H1 (cell line): ENCODE data around the gene DIP2C. TPM values are rescaled to one million over a fixed set of nuclear protein-coding genes. Genes with fewer than 3 reads are reported as not detected.

Source experiments
- CTCF ChIA-PET: fragments of 300-600 bp; sonication (Branson Sonifier 250); formaldehyde crosslinking; loops from one replicate; lab custom pipeline; 2021; ENCODE audit not compliant: partially characterized antibody; lab: Charles Lee
- POLR2A ChIA-PET: fragments of 300-600 bp; sonication (Branson Sonifier 250); formaldehyde crosslinking; loops from one replicate; lab custom pipeline; 2021; ENCODE audit warnings: inconsistent platforms; ENCODE audit not compliant: partially characterized antibody; lab: Charles Lee
- DNase-seq, 2 experiments: peaks; one replicate each; pipeline versions ENCODE4 v3.0.0 to v3.0.0-alpha.2; 2010 to 2022; ENCODE audit warnings: low spot score in 2 of 2, low read depth in 1 of 2, mixed read lengths in 1 of 2
- FAIRE-seq: peaks from 2 replicates; lab custom pipeline; 2011; peaks lifted over from hg19 to GRCh38; lab: Jason Lieb, UNC
- H2AFZ ChIP-seq: 2 replicates; pipeline ENCODE4 v1.8.1; 2012; ENCODE audit warnings: low read length, inconsistent platforms
- H2AK5ac ChIP-seq: 2 replicates; pipeline ENCODE4 v1.6.1; 2013; ENCODE audit warnings: low read depth, low read length
- H2BK120ac ChIP-seq: replicated peaks from 2 replicates; pipeline ENCODE3; 2013; ENCODE audit warnings: low read depth, low read length, inconsistent platforms
- H2BK12ac ChIP-seq: 2 replicates; pipeline ENCODE4 v1.6.1; 2013; ENCODE audit warnings: low read depth, low read length
- H2BK15ac ChIP-seq: 2 replicates; pipeline ENCODE4 v1.6.1; 2013; ENCODE audit warnings: low read length
- H2BK20ac ChIP-seq: 2 replicates; pipeline ENCODE4 v1.6.1; 2013; ENCODE audit warnings: low read length
- H2BK5ac ChIP-seq: 2 replicates; pipeline ENCODE4 v1.6.1; 2013; ENCODE audit warnings: low read depth, low read length
- H3K14ac ChIP-seq: 2 replicates; pipeline ENCODE4 v1.6.1; 2013; ENCODE audit warnings: inconsistent platforms; ENCODE audit not compliant: insufficient read length
- H3K18ac ChIP-seq: 2 replicates; pipeline ENCODE4 v1.6.1; 2013; ENCODE audit warnings: low read length; ENCODE audit errors: extremely low read depth
- H3K23ac ChIP-seq: 2 replicates; pipeline ENCODE4 v1.6.1; 2013; ENCODE audit warnings: inconsistent platforms; ENCODE audit not compliant: insufficient read length
- H3K23me2 ChIP-seq: 2 replicates; pipeline ENCODE4 v1.6.1; 2013; ENCODE audit warnings: low read depth, low read length
- H3K27ac ChIP-seq: 2 replicates; pipeline ENCODE4 v1.6.1; 2011; ENCODE audit warnings: low read depth, low read length, inconsistent platforms
- H3K27me3 ChIP-seq, 4 experiments: replicated peaks in 1 of 4; 1 replicate in 1 of 4; 2 replicates in 3 of 4; pipeline versions ENCODE4 v1.6.1 to v1.8.1; 2011 to 2013; ENCODE audit warnings: low read length in 3 of 4, mild to moderate bottlenecking in 3 of 4, inconsistent platforms in 2 of 4, mixed read lengths in 2 of 4, moderate library complexity in 1 of 4; ENCODE audit not compliant: control insufficient read depth in 3 of 4, insufficient read depth in 3 of 4; ENCODE audit errors: extremely low read depth in 1 of 4
- H3K36me3 ChIP-seq, 4 experiments: 2 replicates each; pipeline versions ENCODE4 v1.6.1 to v1.8.1; 2011 to 2013; ENCODE audit warnings: mild to moderate bottlenecking in 4 of 4, low read length in 3 of 4, moderate library complexity in 2 of 4, control low read depth in 1 of 4, inconsistent platforms in 1 of 4; ENCODE audit not compliant: insufficient read depth in 4 of 4, control insufficient read depth in 2 of 4
- H3K4ac ChIP-seq: replicated peaks from 2 replicates; pipeline ENCODE3; 2013; ENCODE audit warnings: low read length, low read depth, mixed read lengths, inconsistent platforms; ENCODE audit not compliant: insufficient read length
- H3K4me1 ChIP-seq, 4 experiments: replicated peaks in 1 of 4; 1 replicate in 1 of 4; 2 replicates in 3 of 4; pipeline versions ENCODE4 v1.6.1 to v1.8.1; 2011 to 2013; ENCODE audit warnings: low read length in 3 of 4, inconsistent platforms in 2 of 4, mixed read lengths in 1 of 4; ENCODE audit not compliant: insufficient read depth in 4 of 4, control insufficient read depth in 3 of 4
- H3K4me2 ChIP-seq, 2 experiments: 2 replicates each; pipeline versions ENCODE4 v1.6.1 to v1.8.1; 2011 to 2013; ENCODE audit warnings: low read depth in 2 of 2, low read length in 2 of 2, control low read depth in 1 of 2, inconsistent platforms in 1 of 2, mild to moderate bottlenecking in 1 of 2; ENCODE audit not compliant: insufficient read depth in 1 of 2
- H3K4me3 ChIP-seq, 4 experiments: fragments of 200-600, 300-600 bp in 1 of 4; sonication (generic), shearing (Covaris generic), sonication (Bioruptor Twin) in 1 of 4; 2 replicates each; pipeline versions ENCODE4 v1.5.1 to v1.8.1; 2011 to 2016; ENCODE audit warnings: low read length in 4 of 4, low read depth in 3 of 4, control low read depth in 2 of 4, inconsistent platforms in 2 of 4, mild to moderate bottlenecking in 2 of 4, mixed read lengths in 1 of 4, moderate library complexity in 1 of 4; ENCODE audit not compliant: insufficient read depth in 2 of 4; ENCODE audit errors: extremely low read depth in 1 of 4
- H3K56ac ChIP-seq: replicated peaks from 2 replicates; pipeline ENCODE3; 2013; ENCODE audit warnings: low read depth, mild to moderate bottlenecking, mixed read lengths, low read length, inconsistent platforms; ENCODE audit not compliant: insufficient read length
- H3K79me1 ChIP-seq: 2 replicates; pipeline ENCODE4 v1.6.1; 2013; ENCODE audit warnings: low read depth, low read length, control low read depth
- H3K79me2 ChIP-seq, 2 experiments: 2 replicates each; pipeline versions ENCODE4 v1.6.1 to v1.8.1; 2012 to 2013; ENCODE audit warnings: low read length in 2 of 2, mild to moderate bottlenecking in 2 of 2, inconsistent platforms in 1 of 2; ENCODE audit not compliant: insufficient read depth in 2 of 2, control insufficient read depth in 1 of 2
- H3K9ac ChIP-seq, 4 experiments: replicated peaks in 1 of 4; 1 replicate in 1 of 4; 2 replicates in 3 of 4; pipeline versions ENCODE4 v1.6.1 to v1.8.1; 2011 to 2013; ENCODE audit warnings: low read depth in 3 of 4, low read length in 3 of 4, control low read depth in 2 of 4, mild to moderate bottlenecking in 2 of 4, moderate library complexity in 2 of 4, inconsistent platforms in 1 of 4; ENCODE audit errors: extremely low read depth in 1 of 4
- H3K9me3 ChIP-seq, 2 experiments: 2 replicates each; pipeline versions ENCODE4 v1.6.1 to v1.8.1; 2012 to 2013; ENCODE audit warnings: mild to moderate bottlenecking in 2 of 2, moderate library complexity in 2 of 2, control low read depth in 1 of 2, inconsistent platforms in 1 of 2, low read depth in 1 of 2, low read length in 1 of 2, mixed read lengths in 1 of 2; ENCODE audit not compliant: insufficient read depth in 2 of 2
- H4K20me1 ChIP-seq, 2 experiments: replicated peaks in 1 of 2; 2 replicates each; pipeline versions ENCODE3 to v1.8.1; 2011 to 2013; ENCODE audit warnings: inconsistent platforms in 2 of 2, low read length in 2 of 2, mild to moderate bottlenecking in 1 of 2; ENCODE audit not compliant: insufficient read depth in 2 of 2, control insufficient read depth in 1 of 2
- H4K5ac ChIP-seq: 2 replicates; pipeline ENCODE4 v1.6.1; 2013; ENCODE audit warnings: low read length, low read depth, mixed read lengths, inconsistent platforms; ENCODE audit not compliant: insufficient read length
- H4K8ac ChIP-seq: 2 replicates; pipeline ENCODE4 v1.8.0; 2013; ENCODE audit warnings: mild to moderate bottlenecking, moderate library complexity, low read length, inconsistent platforms; ENCODE audit not compliant: insufficient read depth; ENCODE audit errors: extremely low read depth
- H4K91ac ChIP-seq: replicated peaks from 2 replicates; pipeline ENCODE3; 2013; ENCODE audit warnings: low read length, mixed read lengths, inconsistent platforms; ENCODE audit not compliant: insufficient read length
- ATF2 ChIP-seq: IDR thresholded peaks from 2 replicates; pipeline ENCODE4 v1.6.1; 2012; ENCODE audit warnings: low read length, inconsistent platforms
- EZH2 ChIP-seq: fragments of 200-600 bp; sonication (generic); IDR thresholded peaks from 2 replicates; pipeline ENCODE4 v1.7.1; 2012; ENCODE audit warnings: low read depth, mild to moderate bottlenecking, moderate library complexity, low read length, inconsistent platforms; ENCODE audit not compliant: severe bottlenecking
- MAFK ChIP-seq: IDR thresholded peaks from 2 replicates; pipeline ENCODE4 v1.6.1; 2012; ENCODE audit warnings: low read depth, mild to moderate bottlenecking, improper control_type of control experiment, low read length
- POLR2AphosphoS5 ChIP-seq: IDR thresholded peaks from 2 replicates; pipeline ENCODE4 v1.6.1; 2011; ENCODE audit warnings: low read depth, low read length
- RFX5 ChIP-seq: IDR thresholded peaks from 2 replicates; pipeline ENCODE4 v1.6.1; 2011; ENCODE audit warnings: low read depth, low read length, improper control_type of control experiment, borderline replicate concordance
- SRF ChIP-seq: IDR thresholded peaks from 2 replicates; pipeline ENCODE4 v1.6.1; 2011; ENCODE audit warnings: mild to moderate bottlenecking, low read depth, low read length, moderate library complexity
- SUZ12 ChIP-seq: fragments of 200-600 bp; sonication (generic); IDR thresholded peaks from 2 replicates; pipeline ENCODE4 v1.6.1; 2012; ENCODE audit warnings: mild to moderate bottlenecking, inconsistent platforms, low read length, moderate library complexity, mixed read lengths
- ZNF274 ChIP-seq: IDR thresholded peaks from 2 replicates; pipeline ENCODE4 v1.7.0; 2012; ENCODE audit warnings: low read length, borderline replicate concordance; ENCODE audit errors: extremely low read depth
- WGBS, 2 experiments: shearing (Covaris generic) in 1 of 2; methylation state at CpG; one replicate each; pipeline versions ENCODE4 v1.1.6 to v1.1.7; 2013 to 2015; ENCODE audit warnings: low lambda C conversion rate in 2 of 2, mixed read lengths in 2 of 2, inconsistent platforms in 1 of 2, low coverage in 1 of 2, missing lambda C conversion rate in 1 of 2; ENCODE audit not compliant: insufficient replicate concordance in 2 of 2, insufficient coverage in 1 of 2, insufficient read length in 1 of 2; ENCODE audit errors: extremely low coverage in 1 of 2, missing lambda C conversion rate in 1 of 2; 5-methylcytosine and 5-hydroxymethylcytosine counted together
- polyA plus RNA-seq, 7 experiments: library from polyadenylated mRNA; depleted of rRNA in 3 of 7; stranded (reverse) in 5 of 7; unstranded in 2 of 7; fragments of >200 nt in 5 of 7; fragments of 200-250 nt in 2 of 7; gene quantifications; 1 replicate in 5 of 7; 2 replicates in 1 of 7; 4 replicates in 1 of 7; pipeline versions ENCODE4 v1.2.1 to v1.2.3, GENCODE V29; 2011 to 2013; ENCODE audit warnings: missing spikeins in 2 of 7, mixed read lengths in 2 of 7
- total RNA-seq: library from RNA; stranded (reverse); fragmentation: NEBNext Ultra II Directional; extraction: Animal tissue kit (Norgen Biotek cat#: 25700); gene quantifications from 2 replicates; pipeline ENCODE4 v1.2.1, GENCODE V29; 2021

Gene DIP2C
- total and polyA plus RNA-seq, 2 of the 8 experiments (the other 6 are each of a cell fraction or from before 2014, with no cell fraction given), result 3.8 to 9.3 TPM

GRCh38 chr10:285216-285615 lies 404.3 kb downstream of the DIP2C start:
- Histone ChIP-seq H3K23me2 (no peaks in the 10 kb centered on the region), H4K91ac (no peak overlapping the region), H3K4me3 (no peak overlapping the region), H3K27me3 (no peaks in the 10 kb centered on the region), H3K79me1 (no peaks in the 10 kb centered on the region), H3K9me3 (no peaks in the 10 kb centered on the region), H3K4ac (no peak overlapping the region), H2BK15ac (no peak overlapping the region), H3K4me2 (no peak overlapping the region), H2AFZ (no peak overlapping the region), H3K18ac (no peak overlapping the region), H4K5ac (no peak overlapping the region), H3K9ac (no peak overlapping the region), H3K23ac (no peak overlapping the region), H2BK12ac (no peak overlapping the region), H3K4me1 (peaks cover 0 to 2% (median 0%) of the 10 kb centered on the region in 4 experiments; a peak in 1 of 7 replicates), H2BK120ac (no peak overlapping the region), H2AK5ac (no peak overlapping the region), H2BK5ac (no peak overlapping the region), H3K36me3 (no peaks in the 10 kb centered on the region), H3K27ac (no peak overlapping the region), H4K8ac (no peak overlapping the region), H3K14ac (no peak overlapping the region), H4K20me1 (no peaks in the 10 kb centered on the region), H2BK20ac (no peak overlapping the region), H3K56ac (no peak overlapping the region), H3K79me2 (no peaks in the 10 kb centered on the region)
- ChIA-PET POLR2A (no interaction called here), CTCF (interaction anchor here (1.3 to 2.6 kb wide), 2 partner anchors 15 to 55 kb away, joined by 4 to 10 read pairs; no protein-coding TSS in a partner anchor)
- FAIRE-seq (no peak), DNase-seq (no peak)
- WGBS, 2 experiments, result 89% methylated on average over 15 of the region's 15 CpGs; no CpG with 5 or more reads in 1 of the 2 experiments
- TF ChIP-seq ZNF274 (no peak), RFX5 (no peak), POLR2AphosphoS5 (no peak), SUZ12 (no peak), EZH2 (no peak), ATF2 (no peak), SRF (no peak), MAFK (no peak)
